22Rv1 (cell line): ENCODE results near the gene MAGT1.
"Not testable (repeated sequence)": the region's sequence is repeated elsewhere in the genome, so short reads cannot be mapped to it uniquely, and the experiment has no call there.

Source experiments
- H3K27ac ChIP-seq: fragments of 450-650 bp; 2 replicates; pipeline ENCODE4 v1.5.1; 2017
- ZFX ChIP-seq: fragments of 450-650 bp; IDR thresholded peaks from 2 replicates; pipeline ENCODE4 v1.6.1; 2017; ENCODE audit warnings: antibody characterized with exemption, borderline replicate concordance
- TF ChIP-seq, protein P1 (sequence below): fragments of 450-650 bp; IDR thresholded peaks from 2 replicates; pipeline ENCODE4 v1.5.1; 2017; ENCODE audit warnings: mild to moderate bottlenecking

Gene MAGT1

DNA sequence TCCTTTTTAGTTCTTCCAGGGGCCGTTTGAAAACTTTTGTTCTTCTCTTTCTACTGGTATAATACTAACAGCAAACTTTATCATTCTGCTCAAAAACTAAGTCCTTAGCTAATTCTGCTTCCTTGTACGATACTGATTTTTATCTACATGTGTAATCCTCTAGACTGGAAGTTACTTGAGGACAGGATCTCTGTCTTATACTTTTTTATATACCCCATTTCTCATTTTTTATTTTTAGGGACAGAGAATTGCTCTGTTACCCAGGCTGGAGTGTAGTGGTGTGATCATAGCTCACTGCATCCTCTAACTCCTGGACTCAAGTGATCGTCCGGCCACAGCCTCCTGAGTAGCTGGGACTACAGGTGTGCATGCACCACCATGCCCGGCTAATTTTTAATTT lies 6.3 kb upstream of the MAGT1 start:
- no peak for TF ChIP-seq ZFX
- TF ChIP-seq, protein P1, sequence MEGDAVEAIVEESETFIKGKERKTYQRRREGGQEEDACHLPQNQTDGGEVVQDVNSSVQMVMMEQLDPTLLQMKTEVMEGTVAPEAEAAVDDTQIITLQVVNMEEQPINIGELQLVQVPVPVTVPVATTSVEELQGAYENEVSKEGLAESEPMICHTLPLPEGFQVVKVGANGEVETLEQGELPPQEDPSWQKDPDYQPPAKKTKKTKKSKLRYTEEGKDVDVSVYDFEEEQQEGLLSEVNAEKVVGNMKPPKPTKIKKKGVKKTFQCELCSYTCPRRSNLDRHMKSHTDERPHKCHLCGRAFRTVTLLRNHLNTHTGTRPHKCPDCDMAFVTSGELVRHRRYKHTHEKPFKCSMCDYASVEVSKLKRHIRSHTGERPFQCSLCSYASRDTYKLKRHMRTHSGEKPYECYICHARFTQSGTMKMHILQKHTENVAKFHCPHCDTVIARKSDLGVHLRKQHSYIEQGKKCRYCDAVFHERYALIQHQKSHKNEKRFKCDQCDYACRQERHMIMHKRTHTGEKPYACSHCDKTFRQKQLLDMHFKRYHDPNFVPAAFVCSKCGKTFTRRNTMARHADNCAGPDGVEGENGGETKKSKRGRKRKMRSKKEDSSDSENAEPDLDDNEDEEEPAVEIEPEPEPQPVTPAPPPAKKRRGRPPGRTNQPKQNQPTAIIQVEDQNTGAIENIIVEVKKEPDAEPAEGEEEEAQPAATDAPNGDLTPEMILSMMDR = no peak

DNA sequence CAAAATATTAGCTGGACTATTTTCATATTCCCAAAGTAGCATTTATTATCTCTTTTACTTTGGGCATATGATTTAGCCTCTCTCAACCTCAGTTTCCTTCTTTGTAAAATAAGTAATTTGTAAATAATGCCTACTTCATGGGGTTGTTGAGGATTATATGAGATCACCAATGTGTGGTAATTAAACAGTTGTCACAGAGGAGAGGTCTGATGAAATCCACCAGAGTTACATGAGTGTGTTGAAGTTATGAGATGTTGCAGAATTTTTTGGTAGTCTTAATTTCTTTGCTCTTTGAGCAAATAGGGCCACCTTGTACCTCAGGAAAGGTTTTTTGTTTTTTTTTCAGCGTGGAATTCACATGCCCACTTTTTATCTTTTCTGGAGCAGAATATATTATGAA lies 5.5 kb upstream of the MAGT1 start:
- H3K27ac ChIP-seq = peak overlapping the region; percentile 94
- TF ChIP-seq ZFX = no peak
- TF ChIP-seq, protein P1 = no peak

More for the DNA sequence above, 6.3 kb upstream of the MAGT1 start:
- no peak overlapping the region for H3K27ac ChIP-seq

DNA sequence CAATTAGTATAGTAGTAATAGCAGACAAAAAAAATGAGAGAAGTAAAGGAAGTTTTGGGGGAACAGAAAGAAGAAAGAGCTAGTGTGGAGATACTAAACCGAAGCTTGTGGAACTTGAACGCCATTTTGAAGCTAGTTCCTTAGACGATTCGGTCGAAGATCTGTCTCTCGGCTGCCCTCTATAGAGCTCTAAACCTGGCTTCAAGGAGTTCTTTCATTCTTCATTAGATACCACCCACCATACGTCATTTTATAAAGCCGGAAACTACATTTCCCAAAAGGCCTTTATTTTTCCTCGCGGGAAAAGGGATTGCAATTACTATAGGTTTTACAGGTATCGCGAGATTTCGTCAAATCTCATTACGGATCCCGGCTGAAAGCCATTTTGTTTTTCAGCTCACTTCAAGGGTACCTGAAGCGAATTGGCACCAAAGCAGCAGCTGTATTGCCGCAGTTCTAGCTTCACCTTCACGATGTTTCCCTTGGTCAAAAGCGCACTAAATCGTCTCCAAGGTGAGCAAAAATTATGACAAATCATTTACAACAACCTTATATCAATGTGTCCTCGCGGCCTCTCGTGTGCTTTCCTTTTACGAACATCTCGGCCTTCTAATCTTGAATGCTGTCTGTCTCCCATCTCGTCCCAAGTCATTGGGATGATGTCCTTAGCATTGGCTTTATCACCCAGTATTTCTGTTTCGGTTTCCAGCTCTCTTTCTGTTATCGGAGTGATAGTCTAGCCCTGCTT lies 4.0 kb upstream of the MAGT1 start, which contains the start of gene COX7B:
COX7B (plus strand) TSS at position 388 of the 748 bp plus-strand sequence; CDS start at position 474, 86 bp downstream.
- TF ChIP-seq, protein P1 = peak; percentile 54
- TF ChIP-seq ZFX = no peak
- peak within 1 kb of the TSS; percentile 94 for H3K27ac ChIP-seq

DNA sequence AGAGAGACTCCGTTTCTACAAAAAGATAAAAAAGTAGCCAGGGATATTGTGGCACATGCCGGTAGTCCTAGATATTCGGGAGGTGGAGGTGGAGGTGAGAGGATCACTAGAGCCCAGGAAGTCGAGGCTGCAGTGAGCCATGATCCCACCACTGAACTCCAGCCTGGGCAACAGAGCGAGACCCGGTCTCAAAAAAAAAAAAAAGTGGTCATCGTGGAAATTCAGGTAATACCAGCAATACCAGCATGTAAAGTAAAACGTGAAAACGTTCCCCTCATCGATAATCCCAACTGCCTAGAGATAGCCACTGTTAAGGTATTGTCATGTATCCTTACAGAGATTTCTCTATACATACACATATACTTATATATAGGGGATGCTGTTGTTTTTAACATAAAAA lies 1.5 kb downstream of the MAGT1 start:
- TF ChIP-seq ZFX = no peak
- TF ChIP-seq, protein P1 = no peak

DNA sequence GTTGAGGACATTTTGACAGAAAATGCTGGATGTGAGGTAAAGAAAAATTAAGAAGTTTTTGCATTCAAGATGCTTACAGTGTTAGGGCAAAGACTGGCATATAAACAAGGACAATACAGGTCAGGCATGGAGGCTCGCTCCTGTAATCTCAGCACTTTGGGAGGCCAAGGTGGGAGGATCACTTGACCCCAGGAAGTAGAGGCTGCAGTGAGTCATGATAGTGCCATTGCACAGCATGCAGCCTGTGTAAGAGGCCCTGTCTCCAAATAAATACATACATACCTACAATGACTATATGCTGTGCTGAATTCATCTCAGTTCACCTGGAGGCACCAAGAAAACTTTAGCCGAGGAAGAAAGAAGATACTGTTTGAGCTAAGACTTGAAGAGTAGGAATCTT lies 2.3 kb downstream of the MAGT1 start:
- TF ChIP-seq ZFX = no peak
- TF ChIP-seq, protein P1 = no peak
- H3K27ac ChIP-seq = no peak overlapping the region

More for the DNA sequence above, 1.5 kb downstream of the MAGT1 start:
- H3K27ac ChIP-seq = no peak overlapping the region

DNA sequence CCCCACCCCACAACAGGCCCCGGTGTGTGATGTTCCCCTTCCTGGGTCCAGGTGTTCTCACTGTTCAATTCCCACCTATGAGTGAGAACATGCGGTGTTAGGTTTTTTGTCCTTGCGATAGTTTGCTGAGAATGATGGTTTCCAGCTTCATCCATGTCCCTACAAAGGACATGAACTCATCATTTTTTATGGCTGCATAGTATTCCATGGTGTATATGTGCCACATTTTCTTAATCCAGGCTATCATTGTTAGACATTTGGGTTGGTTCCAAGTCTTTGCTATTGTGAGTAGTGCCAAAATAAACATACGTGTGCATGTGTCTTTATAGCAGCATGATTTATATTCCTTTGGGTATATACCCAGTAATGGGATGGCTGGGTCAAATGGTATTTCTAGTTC lies 13.8 kb downstream of the MAGT1 start:
- H3K27ac ChIP-seq = not testable (repeated sequence)

DNA sequence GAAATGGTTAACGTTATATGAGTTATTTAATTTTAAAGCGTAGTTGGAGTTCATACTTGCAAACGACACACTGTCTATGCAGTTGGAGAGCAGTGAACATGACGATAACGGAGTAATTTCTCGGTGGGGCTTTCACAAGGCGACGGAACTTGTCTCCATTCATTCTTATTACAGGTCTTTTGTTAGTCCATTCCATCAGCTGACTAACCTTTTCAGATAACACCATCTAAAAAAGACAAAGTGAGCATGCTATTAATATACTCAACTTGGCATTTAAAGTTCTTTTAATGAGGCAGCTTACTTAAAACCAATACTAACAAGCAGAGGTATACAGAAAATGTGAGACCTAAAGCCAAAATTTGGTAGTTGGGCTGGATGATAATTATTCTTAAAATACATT lies 19.9 kb downstream of the MAGT1 start:
- H3K27ac ChIP-seq = no peak overlapping the region
- TF ChIP-seq ZFX = no peak

DNA sequence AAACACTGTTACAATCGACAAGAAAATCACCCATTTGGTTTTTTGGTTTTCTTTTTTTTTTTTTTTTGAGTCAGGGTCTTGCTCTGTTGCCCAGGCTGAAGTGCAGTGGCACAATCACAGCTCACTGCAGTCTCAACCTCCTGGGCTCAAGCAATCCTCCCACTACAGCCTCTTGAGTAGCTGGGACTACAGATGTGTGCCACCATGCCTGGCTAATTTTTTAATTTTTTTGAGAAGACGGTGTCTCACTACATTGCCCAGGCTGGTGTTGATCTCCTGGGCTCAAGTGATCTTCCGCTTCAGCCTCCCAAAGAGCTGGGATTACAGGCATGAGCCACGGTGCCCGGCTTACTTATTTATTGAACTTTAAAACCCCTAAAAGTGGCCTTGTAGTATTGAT lies 63.7 kb downstream of the MAGT1 start:
- not testable (repeated sequence) for H3K27ac ChIP-seq

DNA sequence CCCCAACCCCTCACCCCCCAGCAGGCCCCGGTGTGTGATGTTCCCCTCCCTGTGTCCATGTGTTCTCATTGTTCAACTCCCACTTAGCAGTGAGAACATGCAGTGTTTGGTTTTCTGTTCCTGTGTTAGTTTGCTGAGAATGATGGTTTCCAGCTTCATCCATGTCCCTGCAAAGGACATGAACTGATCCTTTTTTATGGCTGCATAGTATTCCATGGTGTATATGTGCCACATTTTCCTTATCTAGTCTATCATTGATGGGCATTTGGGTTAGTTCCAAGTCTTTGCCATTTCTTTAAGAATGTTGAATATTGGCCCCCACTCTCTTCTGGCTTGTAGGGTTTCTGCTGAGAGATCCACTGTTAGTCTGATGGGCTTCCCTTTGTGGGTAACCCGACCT lies 73.2 kb downstream of the MAGT1 start:
- H3K27ac ChIP-seq = not testable (repeated sequence)
